ENCODE data around the gene INTS14. TPM values are rescaled to one million over a fixed set of nuclear protein-coding genes. Genes with fewer than 3 reads are reported as not detected.

The INTS14 gene
- total RNA-seq, 4 donors from 2014 or later: 30.6 to 38.4 (median 36.0) TPM

DNA sequence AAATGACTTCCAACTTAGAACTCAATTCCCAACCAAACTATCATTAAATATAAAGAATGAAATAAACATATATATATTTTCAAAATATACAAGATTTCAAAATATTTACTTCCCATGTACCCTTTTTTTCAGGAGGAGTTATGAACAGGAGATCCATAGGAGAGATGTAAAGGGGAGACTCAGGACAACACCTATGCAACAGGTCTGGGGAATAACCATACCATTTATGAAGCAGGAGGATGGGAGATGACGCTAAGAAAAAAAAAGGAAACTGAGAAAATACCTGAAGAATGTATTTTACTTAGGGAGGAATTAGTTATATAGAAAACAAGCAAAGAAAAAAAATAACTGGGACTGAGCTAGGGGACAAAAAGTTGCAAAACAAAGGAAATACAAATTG lies 23.8 kb downstream of the INTS14 start:
- Histone ChIP-seq H3K4me3 (no peak overlapping the region), H3K9me3 (no peaks in the 10 kb centered on the region), H3K27ac (no peak overlapping the region), H3K27me3 (no peaks in the 10 kb centered on the region), H3K4me1 (no peaks in the 10 kb centered on the region), H3K36me3 (peaks cover 0 to 99% (median 6%) of the 10 kb centered on the region in 3 donors)
- no peak for TF ChIP-seq EP300 (IDR thresholded peaks at IDR 0.05)
- no peak for TF ChIP-seq POLR2A (IDR thresholded peaks at IDR 0.05)
- TF ChIP-seq, protein P1, sequence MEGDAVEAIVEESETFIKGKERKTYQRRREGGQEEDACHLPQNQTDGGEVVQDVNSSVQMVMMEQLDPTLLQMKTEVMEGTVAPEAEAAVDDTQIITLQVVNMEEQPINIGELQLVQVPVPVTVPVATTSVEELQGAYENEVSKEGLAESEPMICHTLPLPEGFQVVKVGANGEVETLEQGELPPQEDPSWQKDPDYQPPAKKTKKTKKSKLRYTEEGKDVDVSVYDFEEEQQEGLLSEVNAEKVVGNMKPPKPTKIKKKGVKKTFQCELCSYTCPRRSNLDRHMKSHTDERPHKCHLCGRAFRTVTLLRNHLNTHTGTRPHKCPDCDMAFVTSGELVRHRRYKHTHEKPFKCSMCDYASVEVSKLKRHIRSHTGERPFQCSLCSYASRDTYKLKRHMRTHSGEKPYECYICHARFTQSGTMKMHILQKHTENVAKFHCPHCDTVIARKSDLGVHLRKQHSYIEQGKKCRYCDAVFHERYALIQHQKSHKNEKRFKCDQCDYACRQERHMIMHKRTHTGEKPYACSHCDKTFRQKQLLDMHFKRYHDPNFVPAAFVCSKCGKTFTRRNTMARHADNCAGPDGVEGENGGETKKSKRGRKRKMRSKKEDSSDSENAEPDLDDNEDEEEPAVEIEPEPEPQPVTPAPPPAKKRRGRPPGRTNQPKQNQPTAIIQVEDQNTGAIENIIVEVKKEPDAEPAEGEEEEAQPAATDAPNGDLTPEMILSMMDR (IDR thresholded peaks at IDR 0.05): no peak
- no peak for DNase-seq (ENCODE audit: low spot score in 2 of 2)
- 95 to 96% methylated on average over 1 of the region's 1 CpG for WGBS, 2 donors

DNA sequence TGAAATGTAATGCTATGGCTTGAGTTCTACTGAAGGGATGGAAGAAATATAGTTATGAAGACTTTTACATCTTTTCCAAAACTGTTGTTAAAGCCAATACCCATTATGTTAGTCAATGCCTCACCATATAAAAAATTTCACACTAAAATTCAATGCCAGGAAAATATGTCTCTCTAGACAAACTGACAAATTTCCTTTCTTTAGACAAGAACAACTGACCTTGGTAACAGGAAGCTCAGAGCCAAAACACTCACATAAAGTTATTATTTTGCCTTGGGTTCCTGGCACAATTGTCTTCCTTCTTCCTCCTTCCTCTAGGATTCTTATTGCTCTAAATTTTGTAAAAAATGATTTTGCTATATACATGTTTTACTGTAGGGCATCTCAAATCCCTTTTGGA lies 26.7 kb downstream of the INTS14 start:
- H3K4me1 ChIP-seq: no peaks in the 10 kb centered on the region
- no peak overlapping the region for H3K4me3 ChIP-seq
- H3K27me3 ChIP-seq: no peaks in the 10 kb centered on the region
- DNase-seq (ENCODE audit: low spot score in 2 of 2): no peak
- TF ChIP-seq EP300 (IDR thresholded peaks at IDR 0.05) (no peak), POLR2A (IDR thresholded peaks at IDR 0.05) (no peak)
- TF ChIP-seq, protein P1 (IDR thresholded peaks at IDR 0.05): no peak
- peaks cover 0 to 99% (median 0%) of the 10 kb centered on the region in 3 donors for H3K36me3 ChIP-seq
- no peaks in the 10 kb centered on the region for H3K9me3 ChIP-seq
- no peak overlapping the region for H3K27ac ChIP-seq

DNA sequence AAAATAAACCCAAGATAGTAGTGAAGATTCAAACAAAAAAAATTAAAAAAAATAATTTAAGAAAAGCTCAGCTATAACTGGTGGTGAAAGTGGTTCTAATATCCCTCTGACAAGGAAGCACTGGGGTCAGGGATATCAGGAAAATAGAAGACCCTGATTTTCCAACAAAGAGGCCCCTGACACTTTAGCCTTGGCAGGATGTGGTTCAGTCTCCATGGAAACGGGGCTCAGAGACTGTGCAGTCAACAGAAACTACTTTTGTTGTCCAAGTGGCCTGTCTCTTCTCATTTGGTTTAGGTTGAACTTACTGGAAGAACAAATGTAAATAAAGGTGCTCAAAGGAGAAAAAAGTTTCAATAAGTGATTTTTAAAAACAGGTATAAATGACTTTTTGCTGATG lies 27.2 kb downstream of the INTS14 start:
- TF ChIP-seq EP300 (IDR thresholded peaks at IDR 0.05): no peak
- TF ChIP-seq, protein P1 (IDR thresholded peaks at IDR 0.05): no peak
- peak overlapping the region in 2 of 4 donors; percentile 32 to 46 for H3K27ac ChIP-seq
- H3K4me3 ChIP-seq: no peak overlapping the region
- 19 to 25% methylated on average over 1 of the region's 1 CpG for WGBS, 2 donors
- no peaks in the 10 kb centered on the region for H3K4me1 ChIP-seq
- H3K36me3 ChIP-seq: peaks cover 0 to 99% (median 0%) of the 10 kb centered on the region in 3 donors
- no peak for DNase-seq (ENCODE audit: low spot score in 2 of 2)
- H3K9me3 ChIP-seq: no peaks in the 10 kb centered on the region
- no peaks in the 10 kb centered on the region for H3K27me3 ChIP-seq

DNA sequence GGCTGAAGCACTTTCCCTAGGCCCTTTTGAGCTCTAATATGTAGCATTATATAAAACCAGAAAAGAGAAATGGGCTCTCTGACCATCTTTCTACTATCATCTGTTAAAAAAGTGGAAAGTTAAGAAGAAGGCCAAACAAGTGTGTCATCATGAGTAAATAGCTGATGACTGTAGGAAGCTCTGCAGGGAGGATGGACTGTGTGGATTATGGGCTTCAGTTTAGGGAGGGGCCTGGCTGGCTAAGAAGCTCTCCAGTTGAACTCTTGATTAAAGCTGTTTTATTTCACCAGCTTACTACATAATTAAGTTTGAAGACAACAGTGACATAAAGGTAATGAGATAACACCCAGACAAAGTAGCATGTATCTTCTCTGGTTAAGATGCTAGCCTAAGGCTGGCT lies 30.6 kb downstream of the INTS14 start:
- Histone ChIP-seq H3K9me3 (no peaks in the 10 kb centered on the region), H3K27me3 (no peaks in the 10 kb centered on the region), H3K4me3 (no peak overlapping the region), H3K27ac (no peak overlapping the region), H3K4me1 (no peaks in the 10 kb centered on the region), H3K36me3 (peaks cover 0 to 98% (median 0%) of the 10 kb centered on the region in 3 donors)
- DNase-seq (ENCODE audit: low spot score in 2 of 2): no peak
- TF ChIP-seq EP300 (IDR thresholded peaks at IDR 0.05): no peak
- no peak for TF ChIP-seq POLR2A (IDR thresholded peaks at IDR 0.05)
- TF ChIP-seq, protein P1 (IDR thresholded peaks at IDR 0.05): no peak

DNA sequence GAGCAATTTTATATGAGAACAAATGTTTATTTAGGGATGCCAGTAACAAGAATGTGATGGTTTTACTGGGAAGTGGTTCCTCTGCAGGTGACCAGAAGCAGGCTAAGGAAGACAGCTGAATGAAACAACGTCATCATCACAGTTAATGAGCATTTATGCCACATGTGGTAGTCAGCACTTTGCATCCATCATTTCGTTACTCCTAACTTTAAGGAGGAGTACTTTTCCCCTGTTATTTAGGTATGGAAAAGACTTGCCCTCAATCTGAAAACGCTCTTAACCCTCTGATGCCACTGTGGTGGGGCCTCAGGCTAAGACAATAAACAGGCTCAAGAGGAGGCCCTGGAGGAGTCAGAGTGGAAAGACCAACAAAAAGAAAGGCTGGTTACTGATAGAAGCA lies 31.2 kb downstream of the INTS14 start:
- Histone ChIP-seq H3K27me3 (no peaks in the 10 kb centered on the region), H3K36me3 (peaks cover 0 to 95% (median 0%) of the 10 kb centered on the region in 3 donors), H3K27ac (no peak overlapping the region), H3K4me3 (no peak overlapping the region), H3K9me3 (no peaks in the 10 kb centered on the region), H3K4me1 (no peaks in the 10 kb centered on the region)
- TF ChIP-seq, protein P1 (IDR thresholded peaks at IDR 0.05): no peak
- TF ChIP-seq POLR2A (IDR thresholded peaks at IDR 0.05) (no peak), EP300 (IDR thresholded peaks at IDR 0.05) (no peak)
- WGBS, 2 donors: 44 to 50% methylated on average over 3 of the region's 3 CpGs
- DNase-seq (ENCODE audit: low spot score in 2 of 2): no peak
